ENCODE measurements around the gene LCE3E.

DNA sequence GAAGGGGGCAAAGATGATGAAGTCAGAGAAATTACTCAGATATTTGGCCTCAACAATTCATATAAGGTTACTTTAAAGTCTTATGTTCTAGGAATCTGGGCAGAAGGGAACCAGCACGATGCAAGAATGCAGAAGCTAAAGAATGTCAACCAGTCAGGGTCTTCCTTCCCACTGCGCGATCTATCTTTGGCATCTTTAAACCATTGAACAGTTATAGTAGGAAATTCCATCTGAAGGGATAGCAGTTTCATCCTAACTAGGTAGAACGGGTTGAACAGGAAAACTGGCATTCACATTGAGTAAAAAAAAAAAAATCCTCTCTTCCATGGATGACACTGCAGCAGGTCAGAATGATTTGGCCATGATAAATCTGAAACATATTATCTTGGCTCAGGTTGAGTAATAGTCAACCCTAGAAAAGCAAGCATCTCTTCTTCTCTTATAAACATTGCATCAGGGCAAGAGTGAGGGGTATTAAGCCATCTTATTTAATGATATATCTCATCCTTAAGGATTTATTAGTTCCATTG, 46.0 kb downstream of the LCE3E start:
- TF ChIP-seq, protein P1, sequence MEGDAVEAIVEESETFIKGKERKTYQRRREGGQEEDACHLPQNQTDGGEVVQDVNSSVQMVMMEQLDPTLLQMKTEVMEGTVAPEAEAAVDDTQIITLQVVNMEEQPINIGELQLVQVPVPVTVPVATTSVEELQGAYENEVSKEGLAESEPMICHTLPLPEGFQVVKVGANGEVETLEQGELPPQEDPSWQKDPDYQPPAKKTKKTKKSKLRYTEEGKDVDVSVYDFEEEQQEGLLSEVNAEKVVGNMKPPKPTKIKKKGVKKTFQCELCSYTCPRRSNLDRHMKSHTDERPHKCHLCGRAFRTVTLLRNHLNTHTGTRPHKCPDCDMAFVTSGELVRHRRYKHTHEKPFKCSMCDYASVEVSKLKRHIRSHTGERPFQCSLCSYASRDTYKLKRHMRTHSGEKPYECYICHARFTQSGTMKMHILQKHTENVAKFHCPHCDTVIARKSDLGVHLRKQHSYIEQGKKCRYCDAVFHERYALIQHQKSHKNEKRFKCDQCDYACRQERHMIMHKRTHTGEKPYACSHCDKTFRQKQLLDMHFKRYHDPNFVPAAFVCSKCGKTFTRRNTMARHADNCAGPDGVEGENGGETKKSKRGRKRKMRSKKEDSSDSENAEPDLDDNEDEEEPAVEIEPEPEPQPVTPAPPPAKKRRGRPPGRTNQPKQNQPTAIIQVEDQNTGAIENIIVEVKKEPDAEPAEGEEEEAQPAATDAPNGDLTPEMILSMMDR (conservative IDR thresholded peaks at IDR 0.05; ENCODE audit: low read length): no peak
- TF ChIP-seq EZH2phosphoT487 (IDR thresholded peaks at IDR 0.05; ENCODE audit: borderline replicate concordance): no peak
